Left ventricle myocardium inferior (tissue), 1 donor: ENCODE results near the gene PDCD4. TPM values are rescaled to one million over a fixed set of nuclear protein-coding genes. Genes with fewer than 3 reads are reported as not detected.

ENCODE experiments used
- DNase-seq: peaks from one replicate; pipeline ENCODE4 v3.0.0-alpha.2; 2020
- H3K27ac ChIP-seq: fragments of 200-600 bp; replicated peaks from 2 replicates; pipeline ENCODE4 v1.8.0; 2021
- H3K27me3 ChIP-seq: fragments of 200-600 bp; 2 replicates; pipeline ENCODE4 v1.8.0; 2021; ENCODE audit warnings: low read depth
- H3K36me3 ChIP-seq: fragments of 200-600 bp; 2 replicates; pipeline ENCODE4 v1.8.0; 2021
- H3K4me1 ChIP-seq: fragments of 200-600 bp; 2 replicates; pipeline ENCODE4 v1.8.0; 2021
- H3K4me3 ChIP-seq: fragments of 200-600 bp; 2 replicates; pipeline ENCODE4 v1.8.0; 2021; ENCODE audit warnings: mild to moderate bottlenecking, moderate library complexity
- H3K9me3 ChIP-seq: fragments of 200-600 bp; replicated peaks from 2 replicates; pipeline ENCODE4 v1.8.0; 2021
- CTCF ChIP-seq: fragments of 200-600 bp; IDR thresholded peaks from 2 replicates; pipeline ENCODE4 v1.8.0; 2021; ENCODE audit warnings: antibody characterized with exemption, mild to moderate bottlenecking, borderline replicate concordance
- intact Hi-C: fragments of 100-400 bp; cut with micrococcal nuclease; formaldehyde crosslinking; loops from one replicate; pipeline ENCODE4 v1.11.0; 2022
- total RNA-seq: library from RNA; stranded (reverse); fragmentation: NEBNext Ultra II Directional; extraction: Animal tissue kit (Norgen Biotek cat#: 25700); gene quantifications from one replicate; pipeline ENCODE4 v1.2.1, GENCODE V29; 2021
- donor health status: DM: no; HTN: yes; CAD: no; lungs with severe emphysema.

Gene PDCD4
- total RNA-seq, 1 donor from 2014 or later: 86.5 TPM

- intact Hi-C loops: no loop called here
- DNase-seq: no peak
Measured at GRCh38 chr10:110936757-110937156, 65.0 kb downstream of the PDCD4 start.

GRCh38 chr10:110939419-110939818 lies 67.7 kb downstream of the PDCD4 start:
- H3K4me3 ChIP-seq: no peak overlapping the region
- H3K36me3 ChIP-seq: peaks cover 6% of the 10 kb centered on the region
- H3K4me1 ChIP-seq: peaks cover 13% of the 10 kb centered on the region
- TF ChIP-seq CTCF: no peak
- H3K27ac ChIP-seq: no peak overlapping the region
- intact Hi-C loops: no loop called here
- H3K9me3 ChIP-seq: no peaks in the 10 kb centered on the region
- H3K27me3 ChIP-seq: no peaks in the 10 kb centered on the region
- no peak for DNase-seq

More at GRCh38 chr10:110936757-110937156, 65.0 kb downstream of the PDCD4 start:
- Histone ChIP-seq H3K9me3 (no peaks in the 10 kb centered on the region), H3K36me3 (no peaks in the 10 kb centered on the region), H3K4me1 (peaks cover 22% of the 10 kb centered on the region), H3K27me3 (no peaks in the 10 kb centered on the region), H3K27ac (no peak overlapping the region), H3K4me3 (no peak overlapping the region)
- no peak for TF ChIP-seq CTCF

GRCh38 chr10:110944792-110945396 lies 73.2 kb downstream of the PDCD4 start:
- intact Hi-C loops: no loop called here
- Histone ChIP-seq H3K36me3 (peaks cover 6% of the 10 kb centered on the region), H3K27me3 (no peaks in the 10 kb centered on the region), H3K4me1 (peaks cover 36% of the 10 kb centered on the region), H3K27ac (peak overlapping the region; percentile 32), H3K9me3 (no peaks in the 10 kb centered on the region), H3K4me3 (peak overlapping the region; percentile 4)
- no peak for DNase-seq
- no peak for TF ChIP-seq CTCF

- Histone ChIP-seq H3K27me3 (no peaks in the 10 kb centered on the region), H3K9me3 (no peaks in the 10 kb centered on the region), H3K27ac (no peak overlapping the region), H3K4me3 (no peak overlapping the region), H3K36me3 (peaks cover 6% of the 10 kb centered on the region), H3K4me1 (peaks cover 36% of the 10 kb centered on the region)
- intact Hi-C loops: no loop called here
- DNase-seq: no peak
- no peak for TF ChIP-seq CTCF
Measured at GRCh38 chr10:110946496-110946895, 74.8 kb downstream of the PDCD4 start.

GRCh38 chr10:110947061-110947595 lies 75.4 kb downstream of the PDCD4 start:
- Histone ChIP-seq H3K27ac (no peak overlapping the region), H3K27me3 (no peaks in the 10 kb centered on the region), H3K4me3 (no peak overlapping the region), H3K36me3 (peaks cover 6% of the 10 kb centered on the region), H3K9me3 (no peaks in the 10 kb centered on the region), H3K4me1 (peaks cover 36% of the 10 kb centered on the region)
- no peak for DNase-seq
- TF ChIP-seq CTCF: no peak
- intact Hi-C loops: no loop called here

Other genes with a start within 250 kb of the PDCD4 start
- gene RBM20, start 227.6 kb upstream of the PDCD4 start, total RNA-seq: 101 TPM
- 25.1 TPM for gene BBIP1, start 47.3 kb downstream of the PDCD4 start, total RNA-seq
- gene SHOC2, start 47.7 kb downstream of the PDCD4 start, total RNA-seq: 47.9 TPM
- gene ADRA2A, start 205.1 kb downstream of the PDCD4 start, total RNA-seq: 0.27 TPM